ENCODE data around the gene RUNX2. TPM values are rescaled to one million over a fixed set of nuclear protein-coding genes. Genes with fewer than 3 reads are reported as not detected.
"Not testable (repeated sequence)": the region's sequence is repeated elsewhere in the genome, so short reads cannot be mapped to it uniquely, and the experiment has no call there.

Gene RUNX2
- 1.8 and 2.0 TPM in 2 replicates for total RNA-seq

DNA sequence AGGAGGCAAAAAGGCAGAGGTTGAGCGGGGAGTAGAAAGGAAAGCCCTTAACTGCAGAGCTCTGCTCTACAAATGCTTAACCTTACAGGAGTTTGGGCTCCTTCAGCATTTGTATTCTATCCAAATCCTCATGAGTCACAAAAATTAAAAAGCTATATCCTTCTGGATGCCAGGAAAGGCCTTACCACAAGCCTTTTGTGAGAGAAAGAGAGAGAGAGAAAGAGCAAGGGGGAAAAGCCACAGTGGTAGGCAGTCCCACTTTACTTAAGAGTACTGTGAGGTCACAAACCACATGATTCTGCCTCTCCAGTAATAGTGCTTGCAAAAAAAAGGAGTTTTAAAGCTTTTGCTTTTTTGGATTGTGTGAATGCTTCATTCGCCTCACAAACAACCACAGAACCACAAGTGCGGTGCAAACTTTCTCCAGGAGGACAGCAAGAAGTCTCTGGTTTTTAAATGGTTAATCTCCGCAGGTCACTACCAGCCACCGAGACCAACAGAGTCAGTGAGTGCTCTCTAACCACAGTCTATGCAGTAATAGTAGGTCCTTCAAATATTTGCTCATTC lies at the start of gene RUNX2:
RUNX2 (plus strand) TSS at position 375 of the 567 bp plus-strand sequence. CDS start 397 bp downstream, outside the sequence.
- DNase-seq = no peak
- intact Hi-C loops (cut with micrococcal nuclease) = no loop called here
- TF ChIP-seq, protein P1, sequence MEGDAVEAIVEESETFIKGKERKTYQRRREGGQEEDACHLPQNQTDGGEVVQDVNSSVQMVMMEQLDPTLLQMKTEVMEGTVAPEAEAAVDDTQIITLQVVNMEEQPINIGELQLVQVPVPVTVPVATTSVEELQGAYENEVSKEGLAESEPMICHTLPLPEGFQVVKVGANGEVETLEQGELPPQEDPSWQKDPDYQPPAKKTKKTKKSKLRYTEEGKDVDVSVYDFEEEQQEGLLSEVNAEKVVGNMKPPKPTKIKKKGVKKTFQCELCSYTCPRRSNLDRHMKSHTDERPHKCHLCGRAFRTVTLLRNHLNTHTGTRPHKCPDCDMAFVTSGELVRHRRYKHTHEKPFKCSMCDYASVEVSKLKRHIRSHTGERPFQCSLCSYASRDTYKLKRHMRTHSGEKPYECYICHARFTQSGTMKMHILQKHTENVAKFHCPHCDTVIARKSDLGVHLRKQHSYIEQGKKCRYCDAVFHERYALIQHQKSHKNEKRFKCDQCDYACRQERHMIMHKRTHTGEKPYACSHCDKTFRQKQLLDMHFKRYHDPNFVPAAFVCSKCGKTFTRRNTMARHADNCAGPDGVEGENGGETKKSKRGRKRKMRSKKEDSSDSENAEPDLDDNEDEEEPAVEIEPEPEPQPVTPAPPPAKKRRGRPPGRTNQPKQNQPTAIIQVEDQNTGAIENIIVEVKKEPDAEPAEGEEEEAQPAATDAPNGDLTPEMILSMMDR (IDR thresholded peaks at IDR 0.05) = no peak
- Mint-ChIP-seq H3K4me3 (no peak within 1 kb of the TSS), H3K27me3 (no peaks in the 10 kb centered on the region), H3K9me3 (no peaks in the 10 kb centered on the region), H3K36me3 (ENCODE audit: low read depth) (no peaks in the 10 kb centered on the region), H3K27ac (no peak within 1 kb of the TSS), H3K4me1 (peaks cover 9% of the 10 kb centered on the region)
- ChIA-PET POLR2A (no interaction called here), CTCF (no interaction called here)
- ATAC-seq (ENCODE audit: low read depth) = no peak

DNA sequence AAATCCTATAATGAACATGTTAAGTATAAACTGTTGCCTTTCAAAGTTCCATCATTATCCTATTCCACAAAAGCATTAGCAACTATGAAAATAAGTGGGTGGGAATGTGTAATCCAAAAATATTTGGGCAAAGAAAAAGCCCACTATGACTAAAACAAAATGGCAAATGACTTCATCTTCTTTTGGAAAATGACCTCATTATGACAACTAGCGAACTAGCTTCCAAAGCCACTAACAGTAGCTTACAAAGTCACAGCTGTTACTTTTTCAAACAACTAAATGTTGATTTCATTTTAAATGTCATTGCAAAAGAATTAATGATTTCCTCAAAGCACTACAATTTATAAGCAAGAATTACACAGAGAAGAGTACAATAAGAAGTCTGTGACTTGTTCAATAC lies 49.8 kb upstream of the RUNX2 start:
- ATAC-seq (ENCODE audit: low read depth) = no peak
- no peak for DNase-seq
- H3K9me3 Mint-ChIP-seq = peaks cover 3% of the 10 kb centered on the region
- peaks cover 10% of the 10 kb centered on the region for H3K36me3 Mint-ChIP-seq (ENCODE audit: low read depth)
- no peak overlapping the region for H3K27ac Mint-ChIP-seq
- no peaks in the 10 kb centered on the region for H3K4me1 Mint-ChIP-seq
- ChIA-PET CTCF (no interaction called here), POLR2A (no interaction called here)
- H3K27me3 Mint-ChIP-seq = no peaks in the 10 kb centered on the region
- TF ChIP-seq, protein P1 (IDR thresholded peaks at IDR 0.05) = no peak
- intact Hi-C loops (cut with micrococcal nuclease) = no loop called here
- no peak overlapping the region for H3K4me3 Mint-ChIP-seq

DNA sequence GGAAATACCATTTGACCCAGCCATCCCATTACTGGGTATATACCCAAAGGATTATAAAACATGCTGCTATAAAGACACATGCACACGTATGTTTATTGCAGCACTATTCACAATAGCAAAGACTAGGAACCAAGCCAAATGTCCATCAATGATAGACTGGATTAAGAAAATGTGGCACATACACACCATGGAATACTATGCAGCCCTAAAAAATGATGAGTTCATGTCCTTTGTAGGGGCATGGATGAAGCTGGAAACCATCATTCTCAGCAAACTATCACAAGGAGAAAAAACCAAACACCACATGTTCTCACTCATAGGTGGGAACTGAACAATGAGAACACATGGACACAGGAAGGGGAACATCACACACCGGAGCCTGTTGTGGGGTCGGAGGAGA lies 41.4 kb upstream of the RUNX2 start:
- H3K4me1 Mint-ChIP-seq; CTCF ChIA-PET; H3K9me3 Mint-ChIP-seq; H3K27ac Mint-ChIP-seq; ATAC-seq (ENCODE audit: low read depth); H3K27me3 Mint-ChIP-seq; POLR2A ChIA-PET; DNase-seq; intact Hi-C loops (cut with micrococcal nuclease); H3K4me3 Mint-ChIP-seq; H3K36me3 Mint-ChIP-seq (ENCODE audit: low read depth): not testable (repeated sequence)

DNA sequence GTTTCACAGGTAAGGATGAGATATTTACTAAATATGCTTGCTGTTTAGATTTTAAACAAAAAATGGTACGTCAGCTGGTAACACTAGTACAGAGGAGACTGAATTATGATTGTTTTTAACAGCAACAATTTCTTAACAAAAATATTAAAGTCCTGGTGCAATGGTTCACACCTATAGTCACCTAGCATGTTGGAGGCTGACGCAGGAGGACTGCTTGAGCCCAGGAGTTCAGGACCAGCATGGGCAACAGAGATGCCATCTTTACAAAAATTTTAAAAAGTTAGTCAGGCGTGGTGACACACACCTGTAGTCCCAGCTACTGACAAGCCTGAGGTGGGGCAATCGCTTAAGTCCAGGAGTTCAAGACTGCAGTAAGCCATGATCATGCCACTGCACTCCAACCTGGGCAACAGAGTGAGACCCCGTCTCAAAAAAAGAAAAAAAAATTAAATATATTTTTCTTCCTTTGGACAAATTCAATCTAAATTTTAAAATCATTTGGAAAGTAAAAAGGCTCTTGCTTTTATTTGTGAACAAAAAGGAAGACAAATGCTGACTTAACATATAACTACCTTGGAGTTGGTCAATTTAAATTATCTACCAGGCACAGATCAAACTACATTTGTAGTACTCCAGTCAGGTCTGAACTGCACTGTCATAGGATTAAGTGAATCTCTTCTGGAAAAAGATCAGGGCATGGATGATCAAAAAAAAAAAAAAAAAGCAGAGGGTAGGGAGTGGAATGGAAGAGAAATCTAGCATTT lies 38.2 kb upstream of the RUNX2 start:
- ChIA-PET POLR2A (no interaction called here), CTCF (no interaction called here)
- H3K36me3 Mint-ChIP-seq (ENCODE audit: low read depth) = peaks cover 3% of the 10 kb centered on the region
- no peak overlapping the region for H3K4me3 Mint-ChIP-seq
- peaks cover 17% of the 10 kb centered on the region for H3K4me1 Mint-ChIP-seq
- H3K27ac Mint-ChIP-seq = no peak overlapping the region
- no peak for DNase-seq
- intact Hi-C loops (cut with micrococcal nuclease) = no loop called here
- H3K9me3 Mint-ChIP-seq = peaks cover 5% of the 10 kb centered on the region
- no peaks in the 10 kb centered on the region for H3K27me3 Mint-ChIP-seq
- TF ChIP-seq, protein P1 (IDR thresholded peaks at IDR 0.05) = no peak
- no peak for ATAC-seq (ENCODE audit: low read depth)

DNA sequence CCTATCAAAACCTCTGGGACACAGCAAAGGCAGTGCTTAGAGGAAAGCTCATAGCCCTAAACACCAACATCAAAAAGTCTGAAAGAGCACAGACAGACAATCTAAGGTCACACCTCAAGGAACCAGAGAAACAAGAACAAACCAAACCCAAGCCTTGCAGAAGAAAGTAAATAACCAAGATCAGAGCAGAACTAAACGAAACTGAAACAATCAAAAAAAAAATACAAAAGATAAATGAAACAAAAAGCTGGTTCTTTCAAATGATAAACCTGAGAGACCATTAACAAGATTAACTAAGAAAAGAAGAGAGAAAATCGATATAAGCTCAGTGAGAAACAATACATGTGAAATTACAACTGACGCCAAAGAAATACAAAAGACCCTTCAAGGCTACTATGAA lies 34.8 kb upstream of the RUNX2 start:
- intact Hi-C loops (cut with micrococcal nuclease) = no loop called here
- ATAC-seq (ENCODE audit: low read depth) (no peak), DNase-seq (no peak)
- H3K4me3 Mint-ChIP-seq = no peak overlapping the region
- TF ChIP-seq, protein P1 (IDR thresholded peaks at IDR 0.05) = no peak
- no peaks in the 10 kb centered on the region for H3K27me3 Mint-ChIP-seq
- no peak overlapping the region for H3K27ac Mint-ChIP-seq
- CTCF ChIA-PET = no interaction called here
- peaks cover 2% of the 10 kb centered on the region for H3K9me3 Mint-ChIP-seq
- H3K4me1 Mint-ChIP-seq = peaks cover 17% of the 10 kb centered on the region
- no peaks in the 10 kb centered on the region for H3K36me3 Mint-ChIP-seq (ENCODE audit: low read depth)
- POLR2A ChIA-PET = interaction anchor here (0.6 kb wide), 1 partner anchor 84 kb away, joined by 3 read pairs; the partner anchor contains the start of gene SUPT3H

DNA sequence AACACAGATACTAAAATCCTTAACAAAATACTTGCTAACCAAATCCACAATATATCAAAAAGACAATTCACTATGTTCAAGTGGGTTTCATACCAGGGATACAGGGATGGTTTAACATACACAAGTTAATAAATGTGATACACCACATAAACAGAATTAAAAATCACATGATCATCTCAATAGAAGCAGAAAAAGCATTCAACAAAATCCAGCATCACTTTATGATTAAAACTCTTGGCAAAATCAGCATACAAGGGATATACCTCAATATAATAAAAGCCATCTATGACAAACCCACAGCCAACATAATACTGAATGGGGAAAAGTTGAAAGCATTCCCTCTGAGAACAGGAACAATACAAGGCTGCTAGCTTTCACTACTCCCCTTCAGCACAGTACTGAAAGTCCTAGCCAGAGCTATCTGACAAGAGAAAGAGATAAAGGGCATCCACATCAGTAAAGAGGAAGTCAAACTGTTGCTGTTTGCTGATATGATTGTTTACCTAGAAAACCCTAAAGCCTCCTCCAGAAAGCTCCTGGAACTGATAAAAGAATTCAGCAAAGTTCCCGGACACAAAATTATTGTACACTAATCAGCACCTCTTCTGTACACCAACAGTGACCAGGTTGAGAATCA lies 33.9 kb upstream of the RUNX2 start:
- H3K27ac Mint-ChIP-seq; intact Hi-C loops (cut with micrococcal nuclease); H3K9me3 Mint-ChIP-seq; CTCF ChIA-PET; ATAC-seq (ENCODE audit: low read depth); DNase-seq; H3K4me3 Mint-ChIP-seq; H3K27me3 Mint-ChIP-seq; POLR2A ChIA-PET; H3K36me3 Mint-ChIP-seq (ENCODE audit: low read depth): not testable (repeated sequence)
- H3K4me1 Mint-ChIP-seq = peaks cover 17% of the 10 kb centered on the region
